Measurements from ENCODE around the gene XRCC1. TPM values are rescaled to one million over a fixed set of nuclear protein-coding genes. Genes with fewer than 3 reads are reported as not detected.
"Not testable (repeated sequence)": the region's sequence is repeated elsewhere in the genome, so short reads cannot be mapped to it uniquely, and the experiment has no call there.

XRCC1 gene
- polyA plus RNA-seq (2013, experiment 1 of 2; ENCODE audit: insufficient read length), result 32.6 TPM
- 30.3 TPM for polyA plus RNA-seq (2013, experiment 2 of 2; ENCODE audit: insufficient read length)

- peak; percentile 99 for DNase-seq
These were observed at the start of gene XRCC1, which contains the start of gene PINLYP for GRCh38 chr19:43575156-43575950. Gene XRCC1, minus strand, starts transcription at chr19:43575527. Its CDS starts 69 bp downstream, at chr19:43575458. Gene PINLYP, plus strand, starts transcription at chr19:43575801. Its CDS starts 1,391 bp downstream, at chr19:43577192.

DNA sequence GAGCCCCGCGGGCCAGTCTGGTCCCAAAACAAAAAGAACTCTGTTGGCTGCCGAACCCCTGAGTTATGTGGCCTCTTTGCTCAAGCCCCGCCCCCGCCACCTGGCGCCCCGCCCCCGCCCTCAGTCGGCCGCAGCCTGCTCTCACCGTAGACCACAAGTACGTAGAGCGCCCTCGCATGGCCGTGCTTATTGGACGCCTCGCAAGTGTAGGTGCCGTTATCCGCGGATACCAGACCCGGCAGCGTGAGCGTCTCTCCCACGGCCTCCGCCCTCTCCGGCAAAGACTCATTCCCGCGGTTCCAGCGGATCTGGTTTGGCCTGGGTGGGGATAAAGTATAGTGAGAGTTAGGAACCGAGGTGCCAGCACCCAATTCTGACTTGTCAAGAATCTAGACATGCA lies 49.6 kb upstream of the XRCC1 start:
- DNase-seq, result no peak

- DNase-seq, result no peak
These were observed 48.8 kb upstream of the XRCC1 start for GRCh38 chr19:43623889-43624670.

GRCh38 chr19:43622956-43623355 lies 47.6 kb upstream of the XRCC1 start:
- no peak for DNase-seq

GRCh38 chr19:43622070-43622469 lies 46.7 kb upstream of the XRCC1 start:
- DNase-seq, result no peak

- DNase-seq, result no peak
These were observed 45.0 kb upstream of the XRCC1 start for GRCh38 chr19:43620061-43621001.

GRCh38 chr19:43619262-43620060 lies 44.1 kb upstream of the XRCC1 start, which contains the start of gene ZNF428:
Gene ZNF428, minus strand, starts transcription at chr19:43619629. Its CDS starts 5,325 bp downstream, at chr19:43614304.
- DNase-seq, result peak; percentile 90

GRCh38 chr19:43618921-43619261 lies 43.6 kb upstream of the XRCC1 start:
- peak; percentile 43 for DNase-seq

DNA sequence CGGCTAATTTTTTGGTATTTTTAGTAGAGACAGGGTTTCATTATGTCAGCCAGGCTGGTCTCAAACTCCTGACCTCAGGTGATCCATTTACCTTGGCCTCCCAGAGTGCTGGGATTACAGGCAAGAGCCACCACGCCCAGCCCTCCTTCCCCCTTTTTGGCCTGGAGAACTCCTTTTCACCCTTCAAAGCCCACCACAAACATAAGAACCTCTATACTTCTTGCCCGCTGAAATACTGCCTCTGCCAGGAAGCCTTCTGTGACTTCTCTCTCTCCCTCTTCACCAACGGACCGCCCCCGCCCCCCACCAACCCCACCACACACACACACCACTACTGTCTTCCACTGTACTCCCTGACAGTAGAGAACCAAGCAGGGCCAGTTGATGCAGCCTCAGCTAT lies 41.6 kb upstream of the XRCC1 start:
- DNase-seq, result no peak

- DNase-seq, result no peak
These were observed 41.0 kb upstream of the XRCC1 start for GRCh38 chr19:43616306-43616705.

GRCh38 chr19:43612374-43612773 lies 37.0 kb upstream of the XRCC1 start:
- DNase-seq, result no peak

DNA sequence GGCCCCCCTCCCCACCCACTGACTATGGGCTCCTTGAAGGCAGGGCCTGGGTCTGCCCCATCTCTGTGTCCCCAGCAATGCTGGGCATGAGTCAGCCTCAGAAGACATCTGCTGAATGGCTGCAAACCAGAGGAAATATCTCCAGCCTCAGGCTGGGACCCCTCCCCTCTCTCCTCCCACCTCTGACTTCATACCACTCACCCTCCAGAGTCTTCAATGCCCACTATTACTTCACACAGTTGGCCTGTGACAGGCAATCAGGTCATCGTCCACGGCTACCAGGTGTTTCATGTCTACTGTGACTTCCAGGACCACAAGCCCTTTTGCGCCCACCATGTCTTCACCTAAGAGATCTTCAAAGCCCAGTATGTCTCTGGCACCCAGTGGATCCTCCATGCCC lies 36.5 kb upstream of the XRCC1 start, which contains the start of gene SRRM5:
SRRM5 (plus strand) TSS at position 301 of the 400 bp plus-strand sequence; CDS start at position 335, 34 bp downstream.
- no peak for DNase-seq

DNA sequence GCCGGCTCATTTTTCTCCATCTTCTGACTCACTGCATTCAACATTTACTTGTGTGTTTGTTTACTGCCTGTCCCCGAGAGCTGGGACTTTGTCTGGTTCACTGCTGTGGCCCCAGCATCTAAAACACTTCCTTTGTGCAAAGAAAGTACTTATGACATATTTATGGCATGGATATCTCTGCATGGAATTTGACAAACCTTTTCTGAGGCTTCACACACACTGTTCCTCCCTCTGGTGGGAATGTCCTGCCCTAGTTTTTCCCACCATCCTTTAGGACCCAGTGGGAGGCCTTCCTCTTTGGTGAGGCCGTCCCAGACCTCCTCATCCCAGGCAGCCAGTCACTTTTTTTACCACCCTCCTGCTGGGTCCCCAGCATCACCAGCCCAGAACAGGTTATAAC lies 35.2 kb upstream of the XRCC1 start:
- peak; percentile 50 for DNase-seq

DNA sequence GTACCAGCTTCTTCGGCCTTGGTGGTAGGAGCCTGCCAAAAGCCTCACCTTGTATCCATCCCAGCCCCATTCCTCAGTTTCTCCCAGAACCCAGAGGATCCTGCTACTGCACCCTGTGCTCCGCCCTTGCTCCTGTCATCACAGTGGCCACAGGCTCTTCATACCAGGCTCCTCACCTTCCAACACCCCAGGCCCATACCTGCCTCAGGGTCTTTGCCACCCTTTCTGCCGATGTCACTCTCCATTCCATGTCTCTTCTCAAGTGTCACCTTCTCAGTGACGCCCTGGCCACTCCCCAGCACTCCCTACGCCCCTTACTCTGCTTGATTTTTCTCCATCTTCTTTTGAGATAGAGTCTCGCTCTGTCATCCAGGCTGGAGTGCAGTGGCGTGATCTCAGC lies 34.5 kb upstream of the XRCC1 start:
- DNase-seq, result no peak

- no peak for DNase-seq
These were observed 32.2 kb upstream of the XRCC1 start for GRCh38 chr19:43607238-43608205.

DNA sequence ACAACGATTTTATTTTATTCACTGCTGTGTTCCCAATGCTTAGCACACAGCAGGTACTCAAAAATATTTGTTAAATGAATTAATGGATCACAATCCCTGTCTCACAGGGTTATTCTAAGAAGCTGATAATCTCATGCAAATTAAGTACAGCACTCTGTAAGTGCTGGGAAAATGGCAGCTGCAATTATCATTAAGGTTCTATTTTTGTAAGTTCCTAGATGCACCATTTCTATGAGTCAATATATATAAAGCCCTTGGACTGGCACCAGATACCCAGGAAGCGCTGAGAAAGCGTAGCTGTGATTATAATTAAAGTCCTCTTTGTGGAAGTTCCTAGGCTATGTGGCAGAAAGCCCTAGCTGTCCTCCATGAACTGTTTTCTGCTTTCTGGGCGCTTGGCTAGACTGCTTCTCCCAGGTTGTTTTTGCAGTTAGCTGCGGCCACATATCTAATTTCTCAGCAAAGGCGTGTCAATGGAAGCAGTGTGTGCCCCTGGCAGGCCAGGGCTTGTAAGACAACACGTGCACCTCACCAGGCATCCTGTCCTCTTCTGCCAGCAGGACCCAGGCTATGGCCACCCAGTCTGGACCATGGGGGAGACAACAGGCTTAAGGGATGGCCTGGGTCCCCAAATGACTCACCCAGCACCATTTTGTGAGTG lies 31.4 kb upstream of the XRCC1 start:
- DNase-seq, result no peak

GRCh38 chr19:43605875-43606568 lies 30.7 kb upstream of the XRCC1 start:
- DNase-seq, result no peak

DNA sequence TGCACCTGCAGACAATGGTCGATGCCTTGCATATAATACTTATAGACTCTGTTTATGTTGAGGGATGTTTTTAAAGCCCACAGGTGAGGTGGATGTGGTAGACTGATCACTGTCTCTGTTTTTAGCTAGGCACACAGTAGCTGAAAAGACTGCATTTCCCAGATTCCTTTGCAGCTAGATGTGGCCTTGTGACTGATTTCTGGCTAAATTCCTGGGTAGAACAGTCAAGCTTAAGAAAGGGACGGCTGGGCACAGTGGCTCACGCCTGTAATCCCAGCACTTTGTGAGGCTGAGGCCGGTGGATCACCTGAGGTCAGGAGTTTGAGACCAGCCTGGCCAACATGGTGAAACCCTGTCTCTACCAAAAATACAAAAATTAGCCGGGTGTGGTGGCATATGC lies 25.0 kb upstream of the XRCC1 start:
- not testable (repeated sequence) for DNase-seq

All from fibroblast of skin of scalp (primary cell).